HG02588 (cell line): ENCODE data around the gene PLEKHM3.
"Not testable (repeated sequence)": the region's sequence is repeated elsewhere in the genome, so short reads cannot be mapped to it uniquely, and the experiment has no call there.

Source experiments
- ATAC-seq: cut with Tn5 transposase; IDR thresholded peaks from one replicate; pipeline ENCODE4 v1.9.1; 2021; ENCODE audit warnings: mild to moderate bottlenecking, moderate library complexity; ENCODE audit not compliant: unreplicated experiment

PLEKHM3 gene

GRCh38 chr2:208037564-208038487, 12.5 kb upstream of the PLEKHM3 start:
- ATAC-seq, result no peak

GRCh38 chr2:208036357-208036756, 11.0 kb upstream of the PLEKHM3 start:
- no peak for ATAC-seq

GRCh38 chr2:208034503-208035140, 9.3 kb upstream of the PLEKHM3 start:
- ATAC-seq, result no peak

GRCh38 chr2:208033701-208034502, 8.6 kb upstream of the PLEKHM3 start:
- ATAC-seq, result peak; percentile 96

- ATAC-seq, result no peak
These were observed 6.3 kb upstream of the PLEKHM3 start for GRCh38 chr2:208031608-208032019.

- ATAC-seq, result peak; percentile 12
These were observed 472 bp upstream of the PLEKHM3 start for GRCh38 chr2:208025814-208026184.

- ATAC-seq, result no peak
These were observed 1.2 kb downstream of the PLEKHM3 start for GRCh38 chr2:208024091-208024490.

- no peak for ATAC-seq
These were observed 5.1 kb downstream of the PLEKHM3 start for GRCh38 chr2:208020253-208020652.

- not testable (repeated sequence) for ATAC-seq
These were observed 7.1 kb downstream of the PLEKHM3 start for GRCh38 chr2:208018124-208018712.

GRCh38 chr2:208017721-208018120, 7.6 kb downstream of the PLEKHM3 start:
- no peak for ATAC-seq

- ATAC-seq, result no peak
These were observed 9.9 kb downstream of the PLEKHM3 start for GRCh38 chr2:208015475-208015874.

GRCh38 chr2:208013285-208014178, 11.8 kb downstream of the PLEKHM3 start:
- no peak for ATAC-seq

- no peak for ATAC-seq
These were observed 12.9 kb downstream of the PLEKHM3 start for GRCh38 chr2:208012449-208012848.

GRCh38 chr2:208010506-208010905, 14.8 kb downstream of the PLEKHM3 start:
- ATAC-seq, result no peak

- ATAC-seq, result no peak
These were observed 18.5 kb downstream of the PLEKHM3 start for GRCh38 chr2:208006833-208007232.

- no peak for ATAC-seq
These were observed 19.0 kb downstream of the PLEKHM3 start for GRCh38 chr2:208006337-208006736.

- ATAC-seq, result no peak
These were observed 23.4 kb downstream of the PLEKHM3 start for GRCh38 chr2:208001924-208002323.

- ATAC-seq, result no peak
These were observed 24.5 kb downstream of the PLEKHM3 start for GRCh38 chr2:208000701-208001395.

- ATAC-seq, result no peak
These were observed 28.5 kb downstream of the PLEKHM3 start for GRCh38 chr2:207996848-207997247.
